GM20000 (cell line): ENCODE data around the gene EME1.

Experiments used
- DNase-seq: peaks from one replicate; pipeline ENCODE4 v3.0.0; 2012; ENCODE audit warnings: low spot score
- TF ChIP-seq, protein P1 (sequence below): IDR thresholded peaks from 2 replicates; pipeline ENCODE4 v1.5.1; 2012; ENCODE audit warnings: mild to moderate bottlenecking, control low read depth; ENCODE audit errors: extremely low read depth, missing control alignments

Gene EME1

DNA sequence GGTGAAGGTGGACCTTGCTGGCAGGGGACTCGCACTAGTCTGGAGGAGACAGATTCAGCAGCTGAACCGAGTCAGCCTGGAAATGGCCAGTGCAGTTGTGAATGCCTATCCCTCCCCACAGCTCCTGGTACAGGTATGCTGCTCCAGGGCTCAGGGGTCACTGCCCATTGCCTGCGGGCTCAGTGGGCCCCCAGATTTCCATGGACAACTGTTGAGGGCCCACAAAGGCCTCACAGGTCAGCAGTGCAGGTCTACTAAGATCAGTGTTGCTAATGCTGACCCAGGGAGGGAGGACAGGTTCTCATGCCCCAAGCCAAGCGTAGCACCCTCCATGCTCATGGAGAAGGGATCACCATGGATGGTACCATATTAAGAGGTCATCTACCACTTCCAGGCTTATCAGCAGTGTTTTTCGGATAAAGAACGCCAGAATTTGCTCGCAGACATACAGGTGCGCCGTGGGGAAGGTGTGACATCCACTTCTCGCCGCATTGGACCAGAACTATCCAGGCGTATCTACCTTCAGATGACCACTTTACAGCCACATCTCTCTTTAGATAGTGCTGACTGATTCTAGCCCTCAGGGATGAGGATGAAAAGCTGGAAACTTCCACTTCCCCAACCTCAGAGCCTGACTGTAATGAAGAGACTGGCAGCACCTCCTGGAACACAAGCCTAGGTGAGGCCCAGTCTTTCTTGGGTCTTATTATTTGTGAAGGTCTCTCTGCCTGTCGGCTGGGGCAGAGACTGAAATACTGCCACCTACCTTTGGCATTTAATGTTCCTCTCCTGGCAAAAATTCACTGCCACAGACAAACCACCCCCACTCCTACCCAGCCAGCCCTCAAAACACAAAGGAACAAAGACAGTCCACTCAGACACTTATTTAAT, 7.6 kb downstream of the EME1 start:
- no peak for DNase-seq

GRCh38 chr17:50381260-50381815, 8.3 kb downstream of the EME1 start:
- DNase-seq, result no peak
- TF ChIP-seq, protein P1, sequence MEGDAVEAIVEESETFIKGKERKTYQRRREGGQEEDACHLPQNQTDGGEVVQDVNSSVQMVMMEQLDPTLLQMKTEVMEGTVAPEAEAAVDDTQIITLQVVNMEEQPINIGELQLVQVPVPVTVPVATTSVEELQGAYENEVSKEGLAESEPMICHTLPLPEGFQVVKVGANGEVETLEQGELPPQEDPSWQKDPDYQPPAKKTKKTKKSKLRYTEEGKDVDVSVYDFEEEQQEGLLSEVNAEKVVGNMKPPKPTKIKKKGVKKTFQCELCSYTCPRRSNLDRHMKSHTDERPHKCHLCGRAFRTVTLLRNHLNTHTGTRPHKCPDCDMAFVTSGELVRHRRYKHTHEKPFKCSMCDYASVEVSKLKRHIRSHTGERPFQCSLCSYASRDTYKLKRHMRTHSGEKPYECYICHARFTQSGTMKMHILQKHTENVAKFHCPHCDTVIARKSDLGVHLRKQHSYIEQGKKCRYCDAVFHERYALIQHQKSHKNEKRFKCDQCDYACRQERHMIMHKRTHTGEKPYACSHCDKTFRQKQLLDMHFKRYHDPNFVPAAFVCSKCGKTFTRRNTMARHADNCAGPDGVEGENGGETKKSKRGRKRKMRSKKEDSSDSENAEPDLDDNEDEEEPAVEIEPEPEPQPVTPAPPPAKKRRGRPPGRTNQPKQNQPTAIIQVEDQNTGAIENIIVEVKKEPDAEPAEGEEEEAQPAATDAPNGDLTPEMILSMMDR, result no peak

More for the DNA sequence above, 7.6 kb downstream of the EME1 start:
- TF ChIP-seq, protein P1, result no peak

GRCh38 chr17:50381920-50382319, 8.9 kb downstream of the EME1 start:
- no peak for DNase-seq
- TF ChIP-seq, protein P1, result no peak

DNA sequence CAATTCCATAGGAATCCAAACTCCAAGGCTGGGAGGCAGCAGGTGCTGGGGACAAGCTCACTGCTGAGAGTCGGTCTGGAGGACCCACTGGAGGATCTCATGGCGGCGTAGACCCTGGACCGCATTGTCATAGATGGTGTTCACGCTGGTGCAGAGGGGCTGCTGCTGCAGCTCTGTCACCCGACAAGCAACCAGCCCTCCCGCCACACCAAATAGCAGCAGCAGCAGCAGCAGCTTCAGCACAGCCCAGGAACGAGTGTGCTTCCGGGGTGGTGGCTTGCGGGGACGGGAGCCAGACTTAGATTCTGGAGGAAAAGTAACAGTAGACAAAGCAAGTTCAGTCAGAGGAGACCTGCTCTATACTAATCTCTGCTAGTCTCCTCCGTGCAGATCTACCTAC, 9.9 kb downstream of the EME1 start:
- TF ChIP-seq, protein P1, result no peak
- no peak for DNase-seq

GRCh38 chr17:50386510-50386909, 13.5 kb downstream of the EME1 start:
- no peak for DNase-seq
- TF ChIP-seq, protein P1, result no peak

- no peak for DNase-seq
- TF ChIP-seq, protein P1, result no peak
These were observed 15.7 kb downstream of the EME1 start for GRCh38 chr17:50388728-50389127.

- DNase-seq, result no peak
- TF ChIP-seq, protein P1, result no peak
These were observed 16.5 kb downstream of the EME1 start for GRCh38 chr17:50389534-50389933.
